Embryonic facial prominence (tissue), 1 donor: ENCODE measurements around the gene CLRN2.
"Not testable (repeated sequence)": the region's sequence is repeated elsewhere in the genome, so short reads cannot be mapped to it uniquely, and the experiment has no call there.

Source experiments
- DNase-seq: peaks from one replicate; pipeline ENCODE4 v3.0.0-alpha.2; 2016; ENCODE audit errors: extremely low spot score

The CLRN2 gene

DNA sequence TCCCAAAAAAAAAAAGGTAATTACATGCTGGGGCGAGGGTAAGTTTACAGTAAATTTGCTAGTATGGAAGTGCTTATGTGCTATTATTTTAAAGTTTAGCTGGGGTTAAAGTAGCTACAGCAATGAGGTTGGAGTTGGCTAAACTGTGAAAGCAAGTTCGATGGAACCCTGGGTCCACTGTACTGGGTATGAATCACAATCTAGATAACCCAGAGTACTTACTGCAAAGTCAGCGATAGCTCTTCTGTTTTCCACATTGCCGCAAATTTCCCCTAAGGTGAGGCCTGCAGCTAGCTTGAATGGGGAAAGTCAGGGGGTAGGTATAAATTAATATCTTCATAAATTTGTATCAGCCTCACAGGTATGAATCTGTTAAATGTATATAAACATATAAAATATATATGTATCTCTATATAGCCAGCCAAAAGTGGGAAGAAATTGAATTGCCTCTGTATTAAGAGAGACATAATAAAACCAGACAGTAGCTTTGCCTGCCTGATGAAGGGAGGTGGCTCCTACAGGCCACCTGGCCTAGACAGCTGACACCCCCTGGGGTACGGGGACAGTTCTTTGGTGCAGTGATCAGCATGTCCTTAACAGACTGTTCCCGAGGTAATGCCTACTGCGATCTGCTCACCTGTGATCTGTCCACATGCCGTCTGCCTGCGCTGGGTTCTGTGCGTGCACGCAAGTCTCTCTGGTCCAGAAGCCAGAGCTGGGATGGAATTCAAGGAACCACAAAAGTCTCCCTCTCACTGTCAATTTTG, 30.6 kb downstream of the CLRN2 start:
- no peak for DNase-seq

DNA sequence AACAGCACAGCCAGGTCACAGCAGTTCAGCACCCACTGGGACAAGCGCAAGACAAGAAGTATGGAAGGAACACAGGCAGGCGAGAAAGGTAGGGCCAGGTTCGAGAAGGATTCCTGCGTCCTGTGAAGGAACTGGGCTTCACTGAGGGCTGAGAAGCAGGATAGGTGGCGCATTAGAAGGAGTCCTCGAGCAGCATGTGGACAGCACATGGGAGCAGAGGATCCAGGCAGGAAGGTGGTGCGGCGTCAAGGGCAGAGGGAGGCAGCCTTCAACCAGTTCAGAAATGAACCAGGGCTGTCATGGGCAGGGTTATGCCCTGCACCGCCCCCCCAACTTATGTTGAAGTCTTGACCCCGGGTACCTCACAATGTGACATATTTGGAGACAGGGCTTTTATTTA, 31.3 kb downstream of the CLRN2 start:
- DNase-seq: no peak

DNA sequence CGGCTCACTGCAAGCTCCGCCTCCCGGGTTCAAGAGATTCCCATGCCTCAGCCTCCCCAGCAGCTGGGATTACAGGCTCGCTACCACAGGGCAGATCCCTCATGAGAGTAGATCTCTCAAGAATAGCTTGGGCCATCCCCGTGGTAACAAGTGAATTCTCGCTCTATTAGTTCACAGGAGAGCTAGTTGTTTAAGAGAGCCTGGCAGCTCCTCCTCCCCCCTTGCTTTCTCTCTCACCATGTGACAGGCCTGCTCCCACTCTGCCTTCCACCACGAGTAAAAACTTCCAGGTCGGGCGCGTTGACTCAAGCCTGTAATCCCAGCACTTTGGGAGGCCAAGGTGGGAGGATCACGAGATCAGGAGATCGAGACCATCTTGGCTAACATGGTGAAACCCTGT, 31.7 kb downstream of the CLRN2 start:
- DNase-seq: no peak

DNA sequence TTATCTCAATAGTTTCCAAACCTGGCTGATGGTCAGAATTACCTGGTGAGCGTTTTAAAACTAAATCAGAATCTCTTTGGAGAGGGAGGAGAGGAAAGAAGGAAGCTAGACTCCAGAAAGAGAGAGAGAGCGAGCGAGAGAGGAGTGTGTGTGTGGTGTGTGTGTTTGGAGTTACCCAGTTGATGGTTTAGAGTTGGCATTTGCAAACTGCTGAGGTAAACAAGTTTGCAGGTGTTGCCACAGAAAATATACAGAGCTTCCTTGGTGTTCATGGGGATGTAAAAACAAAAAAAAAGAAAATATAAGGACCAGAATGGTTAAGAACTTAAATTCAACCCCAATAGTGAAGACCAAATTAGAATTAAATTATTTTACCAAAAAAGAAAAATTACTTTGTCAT, 35.6 kb downstream of the CLRN2 start:
- DNase-seq: no peak

DNA sequence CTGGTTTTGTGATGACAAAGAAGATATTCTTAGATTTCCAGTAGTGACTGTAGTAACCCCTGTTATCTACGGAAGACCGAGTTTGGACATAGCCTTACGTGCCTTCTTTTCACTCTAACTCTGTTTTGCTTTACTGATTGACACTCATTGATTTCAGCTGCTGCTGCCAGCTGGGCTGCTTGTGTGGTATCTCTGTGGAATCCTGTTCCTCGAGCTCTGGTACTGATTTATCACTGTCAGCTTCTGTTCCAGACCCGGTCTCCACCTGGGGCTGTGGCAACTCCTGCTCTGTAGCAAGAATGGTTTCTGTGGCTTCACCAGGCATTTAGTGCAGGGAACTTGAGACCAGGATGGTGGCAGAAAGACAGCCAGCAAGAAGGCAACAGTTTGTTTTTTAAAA, 37.5 kb downstream of the CLRN2 start:
- no peak for DNase-seq

GRCh38 chr4:17554568-17554967, 39.6 kb downstream of the CLRN2 start:
- DNase-seq: no peak

DNA sequence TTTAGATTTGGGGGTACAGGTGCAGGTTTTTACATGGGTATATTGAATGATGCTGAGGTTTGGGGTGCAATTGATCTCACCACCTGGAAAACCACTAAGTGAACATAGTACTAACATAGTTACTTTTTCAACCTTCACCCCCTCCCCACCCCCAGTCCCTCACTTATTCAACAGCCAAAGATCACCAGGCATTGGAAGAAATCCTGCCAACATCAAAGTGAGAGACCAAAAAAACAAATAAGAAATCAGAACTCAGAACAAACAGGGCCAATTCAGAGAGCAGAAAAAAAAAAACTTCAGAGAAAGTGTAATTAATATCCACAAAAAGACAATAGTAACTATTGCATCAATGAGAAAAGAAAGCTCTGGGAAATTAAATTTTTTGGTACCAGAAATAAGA, 41.5 kb downstream of the CLRN2 start:
- DNase-seq: no peak

DNA sequence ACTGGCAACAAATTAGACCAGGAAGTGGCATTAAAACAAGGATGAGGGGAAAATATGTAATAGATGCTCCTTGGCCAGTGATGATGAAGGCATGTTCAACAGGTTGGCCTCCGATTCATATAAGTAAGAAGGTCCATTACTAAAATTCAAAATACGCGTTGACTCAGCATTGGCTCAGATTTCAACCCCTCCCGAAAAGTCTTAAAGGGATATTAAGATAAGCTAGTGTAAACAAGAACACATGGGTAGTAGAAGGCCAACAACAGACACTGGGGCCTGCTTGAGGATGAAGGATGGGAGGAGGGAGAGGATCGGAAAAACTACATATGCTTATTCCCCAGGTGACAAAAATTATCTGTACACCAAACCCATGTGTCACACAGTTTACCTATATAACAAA, 42.9 kb downstream of the CLRN2 start:
- no peak for DNase-seq

GRCh38 chr4:17558941-17559708, 44.2 kb downstream of the CLRN2 start:
- DNase-seq: no peak

- no peak for DNase-seq
Observed at GRCh38 chr4:17559709-17560048, 44.7 kb downstream of the CLRN2 start.

- DNase-seq: no peak
Observed at GRCh38 chr4:17560065-17560673, 45.2 kb downstream of the CLRN2 start.

- DNase-seq: no peak
Observed at GRCh38 chr4:17561195-17561909, 46.4 kb downstream of the CLRN2 start.

- no peak for DNase-seq
Observed at GRCh38 chr4:17562157-17562556, 47.2 kb downstream of the CLRN2 start.

DNA sequence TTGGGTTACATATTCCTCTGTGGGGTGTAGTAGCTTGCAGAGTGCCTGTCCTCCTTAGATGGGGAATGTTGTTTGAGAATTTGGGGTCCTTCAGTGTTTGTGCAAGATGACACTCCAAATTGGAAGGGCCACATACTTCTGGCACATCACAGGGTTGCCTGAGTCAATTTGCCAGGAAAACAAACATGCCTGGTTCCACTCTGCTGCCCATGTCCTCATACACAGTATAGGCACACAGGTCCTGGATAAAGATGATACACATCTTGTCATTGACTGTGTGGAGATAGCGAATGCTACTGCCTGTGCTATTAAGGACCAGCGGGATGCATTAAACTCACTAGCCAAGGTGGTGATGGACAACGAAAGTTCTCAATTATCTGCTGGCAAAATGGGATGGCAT, 50.9 kb downstream of the CLRN2 start:
- DNase-seq: no peak

DNA sequence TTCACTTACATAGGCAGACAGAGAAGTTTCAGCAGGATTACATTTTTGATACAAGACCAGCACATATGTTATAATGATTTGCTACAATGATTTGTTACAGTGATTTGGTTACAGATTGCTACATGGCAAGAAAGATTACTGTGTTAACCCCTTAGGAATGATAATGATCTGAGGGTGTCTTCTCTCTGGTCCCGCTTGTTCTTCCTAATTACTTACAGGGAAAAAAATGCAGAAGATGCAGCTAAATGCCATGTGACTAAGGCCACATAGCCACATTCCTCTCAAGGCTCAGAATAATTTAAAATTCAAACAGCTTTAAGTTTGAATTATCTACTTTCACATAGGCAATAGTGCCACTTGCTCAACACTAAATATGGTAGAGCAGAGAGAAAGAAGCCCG, 52.3 kb downstream of the CLRN2 start:
- no peak for DNase-seq

GRCh38 chr4:17574206-17574605, 59.2 kb downstream of the CLRN2 start:
- no peak for DNase-seq

DNA sequence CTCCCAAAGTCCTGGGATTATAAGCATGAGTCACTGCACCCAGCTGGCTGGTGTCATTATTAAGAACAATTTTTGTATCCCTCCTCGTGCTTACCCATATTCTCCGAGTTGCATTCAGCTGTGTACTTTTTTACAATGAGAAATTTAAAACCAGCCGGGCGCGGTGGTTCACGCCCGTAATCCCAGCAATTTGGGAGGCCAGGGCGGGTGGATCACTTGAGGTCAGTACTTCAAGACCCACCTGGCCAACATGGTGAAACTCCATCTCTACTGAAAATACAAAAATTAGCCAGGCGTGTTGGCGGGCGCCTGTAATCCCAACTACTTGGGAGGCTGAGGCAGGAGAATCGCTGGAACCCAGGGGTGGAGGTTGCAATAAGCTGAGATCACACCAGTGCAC, 60.2 kb downstream of the CLRN2 start:
- not testable (repeated sequence) for DNase-seq
